Vagina (tissue), 2 donors: ENCODE data around the gene EVC. TPM values are rescaled to one million over a fixed set of nuclear protein-coding genes. Genes with fewer than 3 reads are reported as not detected.

Source experiments
- DNase-seq, 2 donors: peaks; one replicate each; pipeline ENCODE4 v3.0.0-alpha.2; 2017; ENCODE audit errors: extremely low spot score in 2 of 2
- H3K27ac ChIP-seq: fragments of 200-600 bp; sonication (generic); one replicate; pipeline ENCODE4 v1.5.1; 2019
- H3K27me3 ChIP-seq: fragments of 200-600 bp; sonication (generic); one replicate; pipeline ENCODE4 v1.5.1; 2019
- H3K36me3 ChIP-seq, 2 donors: fragments of 200-600 bp; sonication (generic); one replicate each; pipeline ENCODE4 v1.5.1; 2017 to 2019
- H3K4me1 ChIP-seq: fragments of 200-600 bp; sonication (generic); one replicate; pipeline ENCODE4 v1.5.1; 2019
- H3K4me3 ChIP-seq, 2 donors: fragments of 200-600 bp; sonication (generic); 1 replicate in 1 of 2; 2 replicates in 1 of 2; pipeline ENCODE4 v1.5.1; 2016 to 2019
- H3K9me3 ChIP-seq: fragments of 200-600 bp; sonication (generic); one replicate; pipeline ENCODE4 v1.5.1; 2019
- POLR2A ChIP-seq, 2 donors: fragments of 450-650 bp; IDR thresholded peaks; one replicate each; pipeline ENCODE4 v1.6.1; 2017; ENCODE audit warnings: antibody characterized with exemption in 2 of 2, mild to moderate bottlenecking in 2 of 2, moderate library complexity in 2 of 2
- POLR2AphosphoS5 ChIP-seq, 2 donors: sonication (generic); formaldehyde crosslinking; IDR thresholded peaks; one replicate each; pipeline ENCODE4 v1.9.0; 2017; ENCODE audit warnings: antibody characterized with exemption in 2 of 2, mild to moderate bottlenecking in 2 of 2, low read depth in 1 of 2; ENCODE audit not compliant: insufficient read depth in 1 of 2
- intact Hi-C: fragments of 100-400 bp; cut with DNase I; formaldehyde crosslinking; loops from one replicate; pipeline ENCODE4 v1.15.1; 2023
- total RNA-seq: library from RNA; depleted of rRNA; stranded (reverse); fragments of >200 nt; gene quantifications from one replicate; pipeline ENCODE4 v1.2.3, GENCODE V29; 2016
- TF ChIP-seq, protein P1 (sequence below), 3 experiments: fragments of 450-650 bp in 2 of 3; fragments of 200-600 bp in 1 of 3; sonication (generic) in 1 of 3; IDR thresholded peaks; one replicate each; pipeline ENCODE4 v1.5.1; 2017 to 2019; ENCODE audit warnings: antibody characterized with exemption in 3 of 3, mild to moderate bottlenecking in 2 of 3, moderate library complexity in 2 of 3

The EVC gene
- total RNA-seq, 1 donor from 2014 or later, result 19.4 TPM

GRCh38 chr4:5784021-5784420 lies 73.0 kb downstream of the EVC start:
- Histone ChIP-seq H3K36me3 (peaks cover 0 to 13% of the 10 kb centered on the region in 2 donors), H3K27me3 (no peaks in the 10 kb centered on the region), H3K4me3 (no peak overlapping the region), H3K4me1 (no peaks in the 10 kb centered on the region), H3K27ac (no peak overlapping the region), H3K9me3 (no peaks in the 10 kb centered on the region)
- intact Hi-C loops, result no loop called here
- DNase-seq, result no peak
- TF ChIP-seq, protein P1, sequence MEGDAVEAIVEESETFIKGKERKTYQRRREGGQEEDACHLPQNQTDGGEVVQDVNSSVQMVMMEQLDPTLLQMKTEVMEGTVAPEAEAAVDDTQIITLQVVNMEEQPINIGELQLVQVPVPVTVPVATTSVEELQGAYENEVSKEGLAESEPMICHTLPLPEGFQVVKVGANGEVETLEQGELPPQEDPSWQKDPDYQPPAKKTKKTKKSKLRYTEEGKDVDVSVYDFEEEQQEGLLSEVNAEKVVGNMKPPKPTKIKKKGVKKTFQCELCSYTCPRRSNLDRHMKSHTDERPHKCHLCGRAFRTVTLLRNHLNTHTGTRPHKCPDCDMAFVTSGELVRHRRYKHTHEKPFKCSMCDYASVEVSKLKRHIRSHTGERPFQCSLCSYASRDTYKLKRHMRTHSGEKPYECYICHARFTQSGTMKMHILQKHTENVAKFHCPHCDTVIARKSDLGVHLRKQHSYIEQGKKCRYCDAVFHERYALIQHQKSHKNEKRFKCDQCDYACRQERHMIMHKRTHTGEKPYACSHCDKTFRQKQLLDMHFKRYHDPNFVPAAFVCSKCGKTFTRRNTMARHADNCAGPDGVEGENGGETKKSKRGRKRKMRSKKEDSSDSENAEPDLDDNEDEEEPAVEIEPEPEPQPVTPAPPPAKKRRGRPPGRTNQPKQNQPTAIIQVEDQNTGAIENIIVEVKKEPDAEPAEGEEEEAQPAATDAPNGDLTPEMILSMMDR (IDR thresholded peaks at IDR 0.05), result no peak
- TF ChIP-seq POLR2AphosphoS5 (IDR thresholded peaks at IDR 0.05; ENCODE audit: insufficient read depth in 1 of 2, low read depth in 1 of 2) (no peak), POLR2A (IDR thresholded peaks at IDR 0.05) (no peak)

- DNase-seq, result no peak
- H3K36me3 ChIP-seq, result peaks cover 0 to 17% of the 10 kb centered on the region in 2 donors
- TF ChIP-seq POLR2AphosphoS5 (IDR thresholded peaks at IDR 0.05; ENCODE audit: insufficient read depth in 1 of 2, low read depth in 1 of 2) (no peak), POLR2A (IDR thresholded peaks at IDR 0.05) (no peak)
- TF ChIP-seq, protein P1 (IDR thresholded peaks at IDR 0.05), result no peak
- H3K27me3 ChIP-seq, result no peaks in the 10 kb centered on the region
- intact Hi-C loops, result no loop called here
- H3K4me3 ChIP-seq, result no peak overlapping the region
- H3K27ac ChIP-seq, result peak overlapping the region; percentile 13
- no peaks in the 10 kb centered on the region for H3K4me1 ChIP-seq
- H3K9me3 ChIP-seq, result no peaks in the 10 kb centered on the region
These were observed 74.1 kb downstream of the EVC start for GRCh38 chr4:5784960-5785611.

- TF ChIP-seq POLR2A (IDR thresholded peaks at IDR 0.05) (no peak), POLR2AphosphoS5 (IDR thresholded peaks at IDR 0.05; ENCODE audit: insufficient read depth in 1 of 2, low read depth in 1 of 2) (peak in 1 of 2 donors; percentile 19)
- TF ChIP-seq, protein P1 (IDR thresholded peaks at IDR 0.05), result no peak
- Histone ChIP-seq H3K27me3 (no peaks in the 10 kb centered on the region), H3K27ac (peak overlapping the region; percentile 39), H3K4me1 (no peaks in the 10 kb centered on the region), H3K9me3 (no peaks in the 10 kb centered on the region), H3K4me3 (no peak overlapping the region), H3K36me3 (peaks cover 0 to 18% of the 10 kb centered on the region in 2 donors)
- DNase-seq, result no peak
- intact Hi-C loops, result no loop called here
These were observed 75.0 kb downstream of the EVC start for GRCh38 chr4:5785806-5786680.

- intact Hi-C loops, result no loop called here
- no peaks in the 10 kb centered on the region for H3K9me3 ChIP-seq
- TF ChIP-seq POLR2A (IDR thresholded peaks at IDR 0.05), result no peak
- H3K36me3 ChIP-seq, result peaks cover 0 to 18% of the 10 kb centered on the region in 2 donors
- H3K27me3 ChIP-seq, result no peaks in the 10 kb centered on the region
- no peak for DNase-seq
- H3K4me1 ChIP-seq, result no peaks in the 10 kb centered on the region
- no peak overlapping the region for H3K27ac ChIP-seq
- H3K4me3 ChIP-seq, result no peak overlapping the region
These were observed 76.3 kb downstream of the EVC start for GRCh38 chr4:5787311-5787710.

DNA sequence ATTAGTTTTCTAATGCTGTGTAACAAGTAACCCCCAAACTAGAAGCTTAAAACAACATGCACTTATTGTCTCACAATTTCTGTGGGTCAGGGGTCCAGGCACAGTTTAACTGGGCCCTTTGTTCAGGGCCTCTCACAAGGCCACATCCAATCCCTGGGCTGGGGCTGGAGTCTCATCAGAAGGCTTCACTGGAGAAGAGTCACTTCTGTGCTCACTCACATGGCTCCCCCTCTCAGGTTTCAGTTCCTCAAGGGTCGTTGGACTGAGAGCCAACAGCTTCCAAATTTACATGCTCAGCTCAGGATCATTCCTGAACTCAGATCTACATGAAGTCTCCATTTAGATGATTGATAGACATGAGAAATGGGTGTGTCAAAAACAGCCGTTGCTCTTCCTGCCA lies 77.1 kb downstream of the EVC start:
- H3K4me1 ChIP-seq, result no peaks in the 10 kb centered on the region
- DNase-seq, result no peak
- no peaks in the 10 kb centered on the region for H3K27me3 ChIP-seq
- H3K9me3 ChIP-seq, result no peaks in the 10 kb centered on the region
- no peak overlapping the region for H3K27ac ChIP-seq
- intact Hi-C loops, result no loop called here
- peaks cover 0 to 18% of the 10 kb centered on the region in 2 donors for H3K36me3 ChIP-seq
- TF ChIP-seq POLR2A (IDR thresholded peaks at IDR 0.05) (no peak), POLR2AphosphoS5 (IDR thresholded peaks at IDR 0.05; ENCODE audit: insufficient read depth in 1 of 2, low read depth in 1 of 2) (no peak)
- TF ChIP-seq, protein P1 (IDR thresholded peaks at IDR 0.05), result no peak
- no peak overlapping the region for H3K4me3 ChIP-seq
